Heart left ventricle (tissue), 13 donors: ENCODE results near the gene TEP1.

ENCODE experiments used
- POLR2A ChIP-seq, 2 donors: fragments of 450-650 bp; IDR thresholded peaks; one replicate each; pipeline ENCODE4 v1.6.1; 2017; ENCODE audit warnings: antibody characterized with exemption in 2 of 2, mild to moderate bottlenecking in 2 of 2, moderate library complexity in 2 of 2
- TF ChIP-seq, protein P1 (sequence below), 12 donors: fragments of 200-600 bp; sonication (generic) in 4 of 12; IDR thresholded peaks; one replicate each; pipeline versions ENCODE4 v1.5.0 to v1.8.0; 2018 to 2022; ENCODE audit warnings: antibody characterized with exemption in 12 of 12, mild to moderate bottlenecking in 5 of 12
- donor health status: ischemic (EF 13 %, LVEDD 7.1; RV severe dilation, severe dysfunction).
- donor health status: DM: no; HTN: yes; CAD: no.
- donor health status: DM: no; HTN: no; CAD: no.
- donor health status: ischemic (EF 25% LVEDD 6.9; RV normal size, moderate dysfunction).
- donor health status: ischemic (EF 25% LVEDD 5.7; RV mildly dilated, moderate dysfunction).
- donor health status: ischemic (EF 35%, LVEDD 5.7; RV mildly dilated, moderate dysfunction).
- donor health status: nonischemic (EF 11% LVEDD 7.7; RV severe dilation, severe dysfunction).
- donor health status: DM: yes; HTN: yes; CAD: no.
- donor health status: PGD.
- donor health status: ischemic (EF 29% LVEDD 5.4; RV normal size, mild dysfunction).
- donor health status: nonischemic (EF 23%, LVEDD 6.1; RV moderate dilation, normal function).

DNA sequence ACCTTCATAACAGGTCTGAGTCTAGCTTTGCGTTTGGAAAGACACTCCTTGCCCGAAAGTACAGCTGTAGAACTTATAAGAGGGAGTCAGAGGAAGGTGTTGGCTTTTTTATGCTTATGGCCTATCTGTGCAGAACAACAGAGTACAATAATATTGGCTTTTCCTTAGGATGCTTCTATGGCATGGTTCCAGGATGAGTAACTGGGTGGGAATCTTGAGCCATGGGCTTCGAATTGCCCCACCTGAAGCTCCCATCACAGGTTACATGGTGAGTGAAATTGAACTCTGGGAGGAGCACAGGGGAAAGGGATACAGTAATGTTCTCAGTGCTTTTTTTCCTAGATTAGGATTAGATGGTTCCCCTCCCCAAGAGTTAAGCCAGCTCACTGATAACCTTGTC is 56.9 kb downstream of the TEP1 start:
- TF ChIP-seq, protein P1, sequence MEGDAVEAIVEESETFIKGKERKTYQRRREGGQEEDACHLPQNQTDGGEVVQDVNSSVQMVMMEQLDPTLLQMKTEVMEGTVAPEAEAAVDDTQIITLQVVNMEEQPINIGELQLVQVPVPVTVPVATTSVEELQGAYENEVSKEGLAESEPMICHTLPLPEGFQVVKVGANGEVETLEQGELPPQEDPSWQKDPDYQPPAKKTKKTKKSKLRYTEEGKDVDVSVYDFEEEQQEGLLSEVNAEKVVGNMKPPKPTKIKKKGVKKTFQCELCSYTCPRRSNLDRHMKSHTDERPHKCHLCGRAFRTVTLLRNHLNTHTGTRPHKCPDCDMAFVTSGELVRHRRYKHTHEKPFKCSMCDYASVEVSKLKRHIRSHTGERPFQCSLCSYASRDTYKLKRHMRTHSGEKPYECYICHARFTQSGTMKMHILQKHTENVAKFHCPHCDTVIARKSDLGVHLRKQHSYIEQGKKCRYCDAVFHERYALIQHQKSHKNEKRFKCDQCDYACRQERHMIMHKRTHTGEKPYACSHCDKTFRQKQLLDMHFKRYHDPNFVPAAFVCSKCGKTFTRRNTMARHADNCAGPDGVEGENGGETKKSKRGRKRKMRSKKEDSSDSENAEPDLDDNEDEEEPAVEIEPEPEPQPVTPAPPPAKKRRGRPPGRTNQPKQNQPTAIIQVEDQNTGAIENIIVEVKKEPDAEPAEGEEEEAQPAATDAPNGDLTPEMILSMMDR (IDR thresholded peaks at IDR 0.05): no peak
- no peak for TF ChIP-seq POLR2A (IDR thresholded peaks at IDR 0.05)
